Kasumi-1 (cell line): ENCODE data around the gene JAG2.

Source experiments
- DNase-seq, 2 experiments: peaks; one replicate each; lab custom pipeline; 2025; lab: John Stamatoyannopoulos, UW

The JAG2 gene

DNA sequence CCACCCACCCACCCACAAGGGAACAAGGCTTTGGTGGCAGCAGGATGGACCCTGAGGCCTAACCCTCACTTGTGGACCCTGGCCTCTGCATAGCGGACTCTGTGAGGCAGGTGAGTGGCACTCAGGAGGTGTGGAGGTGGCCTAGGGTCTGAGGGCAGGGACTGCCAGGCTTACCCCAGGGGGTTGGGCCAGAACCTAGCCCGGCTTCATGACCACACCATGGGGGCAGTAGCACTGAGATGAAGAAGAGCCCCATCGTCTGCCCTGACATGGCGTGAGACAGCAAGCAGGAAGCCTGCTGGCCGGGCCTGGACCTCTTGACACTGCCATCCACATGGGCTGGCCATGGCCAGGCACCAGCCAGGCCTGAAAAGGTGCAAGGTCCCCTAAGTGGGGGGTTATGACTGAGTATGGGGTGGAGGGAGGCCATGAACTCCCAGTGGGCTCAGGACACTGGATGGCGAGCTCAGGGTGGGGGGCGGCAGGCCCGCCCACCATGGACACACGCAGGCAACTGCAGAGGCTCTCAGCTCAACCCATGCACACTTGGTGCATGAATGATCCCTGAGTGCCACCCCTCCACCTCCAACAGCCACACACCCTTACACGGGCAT, 29.3 kb downstream of the JAG2 start:
- no peak for DNase-seq

- no peak for DNase-seq
These were observed 29.9 kb downstream of the JAG2 start for GRCh38 chr14:105138551-105139111.

GRCh38 chr14:105138021-105138541, 30.5 kb downstream of the JAG2 start:
- DNase-seq = no peak

DNA sequence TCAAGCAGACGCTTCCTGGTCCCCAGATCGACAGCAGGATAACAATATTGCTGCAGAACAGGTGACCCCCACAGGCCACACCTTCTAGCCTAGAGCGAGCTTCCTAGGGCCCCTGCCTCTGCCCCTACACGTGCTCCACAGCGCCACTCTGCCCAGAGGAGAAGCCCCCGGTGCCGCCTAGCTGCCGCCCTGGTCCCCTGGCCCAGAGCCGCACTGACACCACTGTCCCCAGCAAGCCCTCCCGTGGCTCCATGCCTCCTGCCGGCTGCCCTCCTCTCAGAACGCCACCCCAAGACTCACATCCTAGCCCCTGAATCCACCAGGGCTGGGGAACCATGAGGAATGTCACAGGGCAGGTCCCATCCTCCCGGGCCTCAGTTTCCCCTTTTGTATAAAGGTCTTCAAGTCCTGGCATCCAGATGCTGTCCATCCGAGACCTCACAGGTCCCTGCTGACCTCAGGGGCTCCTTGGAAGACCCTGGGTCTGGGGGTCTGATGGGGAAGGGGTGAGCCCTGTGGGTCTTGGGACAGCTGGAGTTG, 31.0 kb downstream of the JAG2 start:
- no peak for DNase-seq

- no peak for DNase-seq
These were observed 31.9 kb downstream of the JAG2 start for GRCh38 chr14:105136401-105137322.

DNA sequence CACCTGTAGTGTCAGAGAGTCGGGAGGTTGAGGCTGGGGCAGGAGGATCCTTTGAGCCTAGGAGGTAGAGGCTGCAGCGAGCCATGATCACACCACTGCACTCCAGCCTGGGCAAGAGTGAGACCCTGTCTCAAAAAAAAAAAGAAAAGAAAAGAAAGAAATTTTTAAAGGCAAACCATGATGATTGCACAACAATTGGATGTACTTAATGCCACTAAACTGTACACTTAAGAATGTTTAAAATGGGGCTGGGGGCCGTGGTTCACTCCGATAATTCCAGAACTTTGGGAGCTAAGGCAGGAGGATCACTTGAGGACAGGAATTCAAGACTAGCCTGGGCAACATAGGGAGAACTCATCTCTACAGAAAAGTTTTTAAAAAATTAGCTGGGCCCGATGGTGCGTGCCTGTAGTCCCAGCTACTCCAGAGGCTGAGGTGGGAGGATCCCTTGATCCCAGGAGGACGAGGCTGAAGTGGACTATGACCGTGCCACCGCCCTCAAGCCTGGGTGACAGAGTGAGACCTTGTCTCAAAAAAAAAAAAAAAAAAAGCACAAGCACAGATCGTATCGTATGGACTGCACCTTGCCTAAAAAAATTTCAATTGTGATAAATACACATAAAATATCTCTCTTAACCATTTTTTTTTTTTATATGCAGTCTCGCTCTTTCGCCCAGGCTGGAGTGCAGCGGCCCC, 32.7 kb downstream of the JAG2 start:
- no peak for DNase-seq

GRCh38 chr14:105132921-105133654, 35.5 kb downstream of the JAG2 start:
- no peak for DNase-seq

GRCh38 chr14:105131241-105131640, 37.3 kb downstream of the JAG2 start:
- no peak for DNase-seq

DNA sequence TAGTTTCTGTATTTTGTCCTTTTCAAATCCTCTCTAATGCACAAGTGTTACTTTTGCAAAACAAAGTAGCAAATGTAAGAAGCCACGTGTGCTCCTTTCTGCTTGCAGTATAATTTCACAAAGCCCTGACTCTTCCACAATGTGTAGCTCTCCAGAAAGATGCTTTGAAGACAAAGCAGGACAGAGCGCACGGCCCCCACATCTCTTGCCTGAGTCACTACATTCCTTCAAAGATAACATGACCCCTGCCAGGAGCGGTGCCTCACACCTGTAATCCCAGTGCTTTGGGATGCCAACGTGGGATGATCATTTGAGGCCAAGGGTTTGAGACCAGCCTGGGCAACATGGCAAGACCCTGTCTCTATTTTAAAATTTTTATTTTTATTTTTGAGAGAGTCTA, 40.5 kb downstream of the JAG2 start:
- DNase-seq = no peak

- no peak for DNase-seq
These were observed 41.6 kb downstream of the JAG2 start for GRCh38 chr14:105126981-105127329.

GRCh38 chr14:105126126-105126980, 42.2 kb downstream of the JAG2 start:
- DNase-seq = no peak

DNA sequence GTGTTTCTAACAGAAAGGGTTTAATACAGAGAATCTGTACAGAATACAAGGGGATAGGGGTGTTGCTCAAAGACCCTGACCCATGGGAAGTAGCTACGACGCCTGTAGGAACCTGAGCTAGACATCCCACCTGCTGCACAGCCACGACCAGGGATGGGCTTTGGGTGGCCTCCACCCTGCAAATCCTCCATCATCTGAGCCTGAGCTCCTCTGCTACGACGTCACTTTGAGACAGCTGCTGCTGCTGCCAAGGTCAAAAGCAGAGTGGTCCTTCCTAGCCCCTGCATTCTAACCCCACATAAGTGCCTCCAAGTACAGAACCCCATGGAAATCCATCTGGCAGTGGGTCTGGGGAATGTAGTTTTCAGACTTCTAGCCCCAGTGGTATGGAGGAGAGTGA, 43.8 kb downstream of the JAG2 start:
- no peak for DNase-seq

GRCh38 chr14:105123981-105124765, 44.4 kb downstream of the JAG2 start:
- no peak for DNase-seq

- DNase-seq = no peak
These were observed 45.4 kb downstream of the JAG2 start for GRCh38 chr14:105123064-105123665.

DNA sequence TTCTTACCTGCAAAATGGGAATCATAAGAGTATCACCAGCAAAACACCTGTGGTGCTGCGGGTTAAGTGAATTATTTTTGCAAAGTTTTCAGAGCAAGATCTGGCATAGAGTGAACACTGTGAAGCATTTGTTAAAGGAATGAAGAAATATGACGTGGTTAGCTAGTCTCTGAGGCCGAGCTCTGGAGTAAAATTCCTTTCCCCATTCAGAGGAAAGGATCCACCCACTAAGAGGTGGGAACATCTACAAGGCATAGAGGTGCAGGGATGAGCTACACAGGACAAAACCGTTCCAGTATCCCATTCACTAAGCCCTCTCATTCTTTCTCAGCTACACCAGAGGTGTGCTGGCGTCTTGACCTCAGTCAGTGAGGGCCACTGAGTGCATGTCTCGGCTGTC, 48.5 kb downstream of the JAG2 start:
- no peak for DNase-seq

DNA sequence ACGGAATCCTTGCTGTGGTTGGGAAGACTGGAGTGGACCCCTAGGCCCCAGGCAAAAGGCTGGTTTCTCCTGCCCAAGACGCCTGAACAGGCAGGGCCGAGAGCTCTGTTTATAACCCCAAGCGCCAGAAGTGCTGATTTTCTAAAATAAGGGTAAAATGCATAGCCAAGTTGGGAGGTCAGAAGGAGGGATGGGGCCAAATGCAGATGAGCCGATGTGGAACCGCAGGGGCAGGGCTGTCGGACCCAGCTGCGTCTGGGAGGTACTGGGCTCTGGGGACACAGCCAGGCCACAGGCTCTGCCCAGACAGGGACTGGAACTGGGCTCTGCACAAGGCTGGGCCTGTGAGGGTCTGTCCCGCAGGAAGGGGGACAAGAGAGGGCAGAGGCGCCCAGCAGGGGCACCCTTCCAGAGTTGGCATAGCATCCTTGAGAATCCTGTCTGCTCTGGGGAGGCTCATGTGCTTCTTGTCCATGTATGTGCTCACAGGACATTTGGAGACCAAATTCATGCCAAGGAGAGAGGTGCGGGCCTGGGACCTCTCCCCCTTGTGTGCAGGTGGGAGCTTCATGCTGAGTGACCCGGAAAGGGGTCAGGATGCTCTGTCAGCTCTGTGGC, 49.1 kb downstream of the JAG2 start:
- no peak for DNase-seq

DNA sequence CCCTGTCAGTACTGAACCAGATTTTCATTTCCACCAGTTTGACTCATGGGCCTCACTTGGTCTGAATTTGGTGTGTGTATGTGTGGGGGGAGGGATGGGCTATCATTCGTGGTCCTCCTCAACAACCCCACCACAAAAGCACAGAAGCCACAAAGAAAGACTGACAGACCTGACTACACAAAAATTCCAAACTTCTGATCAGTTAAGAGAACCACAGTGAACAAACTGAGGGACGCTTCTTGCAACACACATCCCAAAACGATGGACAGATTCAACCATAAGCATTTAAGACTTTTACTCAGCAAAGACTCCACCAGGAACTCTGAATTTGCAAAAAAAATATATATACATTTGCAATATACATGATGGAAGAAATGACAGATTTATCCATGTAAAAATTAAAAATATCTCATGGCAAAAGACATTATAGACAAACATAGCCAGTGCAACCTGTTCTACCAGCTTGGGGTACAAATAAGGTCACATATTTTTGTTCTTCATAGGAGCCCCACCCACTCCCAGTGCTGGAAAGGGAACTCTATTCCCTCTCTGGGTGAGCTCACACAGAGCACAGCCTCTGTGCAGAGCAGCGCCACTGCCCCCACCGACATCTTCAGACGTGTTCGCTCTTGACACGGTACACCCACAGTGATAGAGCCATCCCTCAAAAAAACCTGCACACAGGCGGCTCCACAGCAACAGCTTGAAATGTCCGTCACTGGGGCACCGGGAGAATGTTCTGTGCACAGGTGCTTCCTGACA, 49.7 kb downstream of the JAG2 start:
- no peak for DNase-seq
